IMR-90 (cell line): ENCODE results near the gene PKD1L1. TPM values are rescaled to one million over a fixed set of nuclear protein-coding genes. Genes with fewer than 3 reads are reported as not detected.

Experiments used
- ATAC-seq: fragments of 200-7000 bp; cut with Tn5 transposase; 2 replicates; pipeline ENCODE4 v1.9.1; 2020; ENCODE audit warnings: low read depth, mild to moderate bottlenecking, moderate library complexity
- BruUV-seq: library from RNA; stranded (reverse); fragments of 400-500 nt; replicated peaks from 2 replicates; lab custom pipeline; 2021; lab: Mats Ljungman, UMichigan
- CTCF ChIA-PET: fragments of 300-600 bp; formaldehyde crosslinking; extraction: SDS; loops from one replicate; lab custom pipeline; 2021; ENCODE audit warnings: antibody characterized with exemption; lab: Yijun Ruan, JAX
- POLR2A ChIA-PET: fragments of 300-600 bp; sonication (Branson Sonifier 250); formaldehyde crosslinking; loops from one replicate; lab custom pipeline; 2022; ENCODE audit warnings: antibody characterized with exemption; ENCODE audit not compliant: unreplicated experiment; lab: Charles Lee
- DNase-seq: peaks from one replicate; pipeline ENCODE4 v3.0.0; 2013
- H2AFZ ChIP-seq: replicated peaks from 2 replicates; pipeline ENCODE3; 2013; ENCODE audit warnings: low read length, mild to moderate bottlenecking; ENCODE audit not compliant: poor library complexity
- H2AK5ac ChIP-seq: 2 replicates; pipeline ENCODE4 v1.6.1; 2013; ENCODE audit warnings: low read depth, low read length, inconsistent platforms
- H2AK9ac ChIP-seq: replicated peaks from 2 replicates; pipeline ENCODE3; 2013; ENCODE audit warnings: mild to moderate bottlenecking, low read depth, low read length, moderate library complexity; ENCODE audit not compliant: poor library complexity
- H2BK120ac ChIP-seq: 2 replicates; pipeline ENCODE4 v1.6.1; 2013; ENCODE audit warnings: low read depth, low read length, inconsistent platforms
- H2BK15ac ChIP-seq: 3 replicates; pipeline ENCODE4 v1.6.1; 2013; ENCODE audit warnings: low read depth, low read length, inconsistent platforms
- H2BK20ac ChIP-seq: 2 replicates; pipeline ENCODE4 v1.6.1; 2013; ENCODE audit warnings: low read depth, mild to moderate bottlenecking, inconsistent platforms, low read length, moderate library complexity
- H2BK5ac ChIP-seq: 2 replicates; pipeline ENCODE4 v1.6.1; 2013; ENCODE audit warnings: mild to moderate bottlenecking, low read depth, low read length, inconsistent platforms; ENCODE audit not compliant: poor library complexity, severe bottlenecking
- H3K14ac ChIP-seq: replicated peaks from 2 replicates; pipeline ENCODE4 v1.6.1; 2013; ENCODE audit warnings: low read depth, low read length, inconsistent platforms
- H3K18ac ChIP-seq: 2 replicates; pipeline ENCODE4 v1.6.1; 2013; ENCODE audit warnings: low read depth, low read length, control low read depth
- H3K23ac ChIP-seq: 2 replicates; pipeline ENCODE4 v1.6.1; 2013; ENCODE audit warnings: low read depth, low read length, inconsistent platforms
- H3K27ac ChIP-seq: 2 replicates; pipeline ENCODE4 v1.5.1; 2013; ENCODE audit warnings: mild to moderate bottlenecking, control low read depth, low read length; ENCODE audit not compliant: insufficient read depth
- H3K27me3 ChIP-seq: 2 replicates; pipeline ENCODE4 v1.6.1; 2013; ENCODE audit warnings: low read length; ENCODE audit not compliant: control insufficient read depth, insufficient read depth
- H3K36me3 ChIP-seq: 2 replicates; pipeline ENCODE4 v1.6.1; 2013; ENCODE audit warnings: low read length, mixed read lengths; ENCODE audit not compliant: control insufficient read depth, insufficient read depth
- H3K4ac ChIP-seq: 2 replicates; pipeline ENCODE4 v1.6.1; 2013; ENCODE audit warnings: low read depth, low read length, inconsistent platforms
- H3K4me1 ChIP-seq: 2 replicates; pipeline ENCODE4 v1.6.1; 2013; ENCODE audit warnings: low read length, mixed read lengths; ENCODE audit not compliant: control insufficient read depth, insufficient read depth
- H3K4me2 ChIP-seq: 2 replicates; pipeline ENCODE4 v1.6.1; 2013; ENCODE audit warnings: low read depth, mild to moderate bottlenecking, control low read depth, low read length, moderate library complexity
- H3K4me3 ChIP-seq: 2 replicates; pipeline ENCODE4 v1.5.1; 2013; ENCODE audit warnings: low read depth, mild to moderate bottlenecking, control low read depth, low read length, moderate library complexity; ENCODE audit not compliant: insufficient read depth
- H3K56ac ChIP-seq: 2 replicates; pipeline ENCODE4 v1.6.1; 2013; ENCODE audit warnings: low read length, inconsistent platforms; ENCODE audit not compliant: insufficient read depth; ENCODE audit errors: extremely low read depth
- H3K79me1 ChIP-seq, 2 experiments: 2 replicates each; pipeline ENCODE4 v1.6.1; 2013; ENCODE audit warnings: low read length in 2 of 2, inconsistent platforms in 1 of 2, low read depth in 1 of 2
- H3K9ac ChIP-seq: 2 replicates; pipeline ENCODE4 v1.6.1; 2013; ENCODE audit warnings: low read depth, low read length, control low read depth
- H3K9me1 ChIP-seq: 2 replicates; pipeline ENCODE4 v1.6.1; 2013; ENCODE audit warnings: low read length, inconsistent platforms; ENCODE audit not compliant: insufficient read depth
- H3K9me3 ChIP-seq: 2 replicates; pipeline ENCODE4 v1.6.1; 2013; ENCODE audit warnings: low read length; ENCODE audit not compliant: control insufficient read depth, insufficient read depth
- H4K20me1 ChIP-seq: 2 replicates; pipeline ENCODE4 v1.6.1; 2013; ENCODE audit warnings: low read length, inconsistent platforms; ENCODE audit not compliant: insufficient read depth
- H4K5ac ChIP-seq: 2 replicates; pipeline ENCODE4 v1.6.1; 2013; ENCODE audit warnings: mild to moderate bottlenecking, low read depth, low read length, control low read depth
- H4K8ac ChIP-seq, 2 experiments: 2 replicates each; pipeline ENCODE4 v1.6.1; 2013; ENCODE audit warnings: low read depth in 2 of 2, low read length in 2 of 2, control low read depth in 1 of 2, inconsistent platforms in 1 of 2
- H4K91ac ChIP-seq: 2 replicates; pipeline ENCODE4 v1.6.1; 2013; ENCODE audit warnings: low read depth, low read length, inconsistent platforms; ENCODE audit not compliant: insufficient read depth
- SMC3 ChIP-seq: fragments of 150-350 bp; IDR thresholded peaks from 2 replicates; pipeline ENCODE4 v1.6.1; 2016; ENCODE audit warnings: low read depth, mild to moderate bottlenecking, antibody characterized with exemption, low read length, moderate library complexity
- WGBS, 2 experiments: methylation state at CpG; one replicate each; pipeline versions ENCODE4 v1.1.5 to v1.1.7; 2013; ENCODE audit warnings: missing lambda C conversion rate in 2 of 2; ENCODE audit not compliant: insufficient read length in 1 of 2; ENCODE audit errors: extremely low coverage in 2 of 2; 5-methylcytosine and 5-hydroxymethylcytosine counted together
- dilution Hi-C: fragments of 300-500 bp; cut with HindIII; formaldehyde crosslinking; loops from one replicate; pipeline ENCODE4 v1.14.3; 2018; ENCODE audit warnings: low sequenced_read_pairs; ENCODE audit not compliant: unreplicated experiment
- in situ Hi-C: fragments of 300-500 bp; cut with MboI; formaldehyde crosslinking; loops from 3 replicates; pipeline ENCODE4 v1.14.3; 2019; ENCODE audit warnings: low sequenced_read_pairs, inconsistent platforms, mixed read lengths
- intact Hi-C: fragments of 100-400 bp; cut with micrococcal nuclease; formaldehyde crosslinking; loops from 2 replicates; pipeline ENCODE4 v1.10.0; 2022
- polyA plus RNA-seq, 3 experiments: library from polyadenylated mRNA; depleted of rRNA; stranded (reverse); fragments of >200 nt; gene quantifications; 2 replicates each; pipeline ENCODE4 v1.2.3, GENCODE V29; 2012; ENCODE audit warnings: low replicate concordance in 1 of 3
- total RNA-seq: library from RNA; depleted of rRNA; stranded (reverse); fragments of >200 nt; gene quantifications from 2 replicates; pipeline ENCODE4 v1.2.3, GENCODE V29; 2012

PKD1L1 gene
- total and polyA plus RNA-seq, 2 of the 4 experiments (the other 2 are of a cell fraction) = under 0.01 to 0.15 TPM

- Histone ChIP-seq H3K4ac (no peak overlapping the region), H3K27ac (no peak overlapping the region), H3K56ac (no peak overlapping the region), H3K4me3 (no peak overlapping the region), H3K9me1 (no peaks in the 10 kb centered on the region), H3K9me3 (no peaks in the 10 kb centered on the region), H2AFZ (no peak overlapping the region), H4K5ac (no peak overlapping the region), H4K8ac (no peak overlapping the region), H2BK5ac (no peak overlapping the region), H2AK5ac (no peak overlapping the region), H3K14ac (no peak overlapping the region), H2BK15ac (no peak overlapping the region), H4K91ac (no peak overlapping the region), H3K79me1 (no peaks in the 10 kb centered on the region), H3K27me3 (peaks cover 27% of the 10 kb centered on the region), H3K4me2 (no peak overlapping the region), H4K20me1 (no peaks in the 10 kb centered on the region), H3K4me1 (no peaks in the 10 kb centered on the region), H2BK20ac (no peak overlapping the region), H3K36me3 (no peaks in the 10 kb centered on the region), H3K18ac (no peak overlapping the region), H3K23ac (no peak overlapping the region), H2AK9ac (no peak overlapping the region), H2BK120ac (no peak overlapping the region), H3K9ac (no peak overlapping the region)
- ChIA-PET CTCF (no interaction called here), POLR2A (no interaction called here)
- in situ Hi-C loops = no loop called here
- intact Hi-C loops = no loop called here
- DNase-seq = no peak
- ATAC-seq = no peak
- WGBS, 2 experiments = 42% methylated on average over 4 of the region's 4 CpGs; no CpG with 5 or more reads in 1 of the 2 experiments
- dilution Hi-C loops = no loop called here
- TF ChIP-seq SMC3 = no peak
- BruUV-seq = no TSS peak
Observed at GRCh38 chr7:47878662-47879061, 69.6 kb downstream of the PKD1L1 start.
